Cardiac septum (tissue), 1 donor: ENCODE results near the gene RHOBTB3. TPM values are rescaled to one million over a fixed set of nuclear protein-coding genes. Genes with fewer than 3 reads are reported as not detected.

Source experiments
- DNase-seq: peaks from one replicate; pipeline ENCODE4 v3.0.0-alpha.2; 2020; ENCODE audit warnings: low spot score
- intact Hi-C: fragments of 100-400 bp; cut with DNase I; formaldehyde crosslinking; loops from one replicate; pipeline ENCODE4 v1.14.0; 2022
- total RNA-seq: library from RNA; stranded (reverse); fragmentation: NEBNext Ultra II Directional; extraction: Animal tissue kit (Norgen Biotek cat#: 25700); gene quantifications from one replicate; pipeline ENCODE4 v1.2.1, GENCODE V29; 2021
- donor health status: DM: no; HTN: no; CAD: no.

RHOBTB3 gene
- total RNA-seq, 1 donor from 2014 or later, result 79.0 TPM

GRCh38 chr5:95754545-95754944 is 23.4 kb downstream of the RHOBTB3 start:
- no peak for DNase-seq
- intact Hi-C loops, result no loop called here

DNA sequence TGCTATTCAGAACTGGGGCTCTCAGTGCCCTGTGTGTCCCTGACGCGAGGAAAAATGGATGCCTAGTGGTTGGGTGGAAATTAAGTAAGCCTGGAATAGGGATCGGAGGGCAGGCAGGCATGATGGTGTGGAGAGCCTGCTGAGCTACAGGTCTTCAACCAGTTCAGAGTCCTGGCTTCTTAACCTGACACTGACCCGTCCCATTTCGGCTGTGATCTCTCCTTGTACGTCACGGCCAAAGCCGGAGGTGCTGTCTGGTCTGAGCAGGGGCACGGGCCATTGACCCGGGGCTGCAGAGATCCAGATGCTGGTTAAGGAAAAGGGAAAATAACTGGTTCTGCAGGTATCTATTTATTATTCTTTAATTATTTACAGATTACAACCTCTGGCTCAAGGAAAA is 27.9 kb downstream of the RHOBTB3 start:
- intact Hi-C loops, result no loop called here
- DNase-seq, result no peak

DNA sequence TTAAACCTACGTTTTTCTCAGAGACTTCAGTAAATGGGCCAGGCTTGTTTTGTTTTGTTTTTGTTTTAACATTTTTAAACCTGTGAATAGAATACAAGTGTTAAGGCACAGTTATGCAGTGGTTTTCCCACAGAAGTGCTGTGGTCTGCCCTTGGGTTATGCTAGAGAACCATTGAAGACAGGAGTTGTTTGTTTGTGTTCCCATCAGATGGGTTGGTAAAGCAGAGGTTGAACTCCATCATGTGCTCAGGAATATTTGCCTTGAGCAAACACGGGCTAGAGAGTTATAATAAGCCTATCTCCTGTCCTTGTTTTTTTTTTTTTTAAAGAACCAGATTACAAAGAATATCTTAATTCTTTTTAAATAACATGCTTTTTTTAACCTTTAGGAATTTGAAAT is 28.5 kb downstream of the RHOBTB3 start:
- intact Hi-C loops, result no loop called here
- no peak for DNase-seq

- DNase-seq, result no peak
- intact Hi-C loops, result no loop called here
Observed at GRCh38 chr5:95760273-95761191, 29.4 kb downstream of the RHOBTB3 start.

GRCh38 chr5:95761771-95762651 is 30.9 kb downstream of the RHOBTB3 start:
- intact Hi-C loops, result no loop called here
- no peak for DNase-seq

GRCh38 chr5:95762652-95763041 is 31.5 kb downstream of the RHOBTB3 start:
- DNase-seq, result no peak
- intact Hi-C loops, result no loop called here

DNA sequence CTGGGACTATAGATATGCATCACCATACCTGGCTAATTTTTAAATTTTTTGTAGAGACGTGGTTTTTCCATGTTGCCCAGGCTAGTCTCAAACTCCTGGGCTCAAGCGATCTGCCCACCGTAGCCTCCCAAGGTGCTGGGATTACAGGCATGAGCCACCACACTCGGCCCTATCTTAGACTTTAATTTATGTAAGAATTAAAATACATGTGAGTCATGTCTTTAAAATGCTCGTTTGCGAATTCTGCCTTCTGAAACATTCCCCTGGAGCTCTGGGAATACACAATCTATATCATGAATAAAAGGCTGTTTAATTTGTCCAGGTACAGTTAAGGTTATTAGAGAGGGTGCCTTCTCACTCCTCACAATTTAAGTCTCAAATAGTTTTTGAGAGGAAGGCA is 32.8 kb downstream of the RHOBTB3 start:
- no peak for DNase-seq
- intact Hi-C loops, result no loop called here

DNA sequence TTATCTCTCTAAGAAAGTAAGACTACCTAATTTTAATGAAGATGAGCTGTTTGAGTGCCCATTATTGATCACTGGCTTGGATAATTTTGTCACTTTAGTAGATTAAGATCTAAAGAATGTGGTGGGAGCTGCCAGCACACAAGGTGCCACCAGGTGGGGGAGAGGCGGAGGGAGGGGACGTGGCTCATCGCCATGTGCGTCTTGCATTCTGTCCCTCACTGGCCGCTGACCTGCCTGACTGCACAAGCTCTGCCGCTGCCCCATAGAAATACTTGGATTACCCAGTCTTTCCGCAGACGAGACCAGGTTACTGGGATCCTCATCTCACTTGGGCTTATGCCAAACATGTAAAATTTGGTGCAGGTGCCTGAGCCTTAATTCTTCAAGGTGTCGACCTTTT is 37.6 kb downstream of the RHOBTB3 start:
- DNase-seq, result no peak
- intact Hi-C loops, result no loop called here

- intact Hi-C loops, result no loop called here
- DNase-seq, result no peak
Observed at GRCh38 chr5:95770830-95771708, 39.9 kb downstream of the RHOBTB3 start.

GRCh38 chr5:95771892-95772291 is 40.8 kb downstream of the RHOBTB3 start:
- intact Hi-C loops, result no loop called here

DNA sequence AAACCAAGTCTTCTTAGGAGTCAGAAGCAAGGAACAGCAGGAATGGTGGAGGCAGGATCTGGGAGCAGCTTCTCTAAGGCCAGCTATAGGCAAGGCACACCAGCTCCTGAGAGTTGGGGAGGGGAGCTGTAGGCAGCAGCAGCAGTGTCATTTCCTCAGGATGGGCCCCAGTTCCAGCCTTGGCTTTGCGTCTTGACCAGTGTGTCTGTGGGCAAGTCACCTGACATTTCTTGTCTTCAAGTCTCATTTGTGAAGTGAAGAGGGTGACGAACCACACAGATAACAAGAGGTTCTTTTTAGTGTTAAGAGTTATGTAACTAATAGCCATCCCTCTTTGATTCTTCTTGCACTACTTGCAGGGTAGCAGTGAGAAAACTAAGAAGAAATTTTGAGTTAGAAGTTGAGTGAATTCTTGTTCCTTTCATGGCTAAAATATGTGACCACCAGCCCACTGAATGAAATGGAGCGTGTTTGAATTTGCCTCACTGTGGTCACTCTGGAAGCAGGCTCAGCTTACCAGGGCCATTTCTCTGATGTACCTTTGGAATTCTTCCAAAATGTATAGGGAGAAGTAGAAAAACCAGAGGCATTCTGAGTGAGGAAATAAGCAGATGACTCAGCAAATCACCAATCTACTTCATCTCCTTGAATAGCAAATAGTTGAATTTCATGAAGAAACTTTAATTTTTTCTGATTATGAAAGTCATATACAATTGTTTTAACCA is 42.4 kb downstream of the RHOBTB3 start:
- intact Hi-C loops, result no loop called here
- DNase-seq, result no peak

More at GRCh38 chr5:95771892-95772291, 40.8 kb downstream of the RHOBTB3 start:
- no peak for DNase-seq

DNA sequence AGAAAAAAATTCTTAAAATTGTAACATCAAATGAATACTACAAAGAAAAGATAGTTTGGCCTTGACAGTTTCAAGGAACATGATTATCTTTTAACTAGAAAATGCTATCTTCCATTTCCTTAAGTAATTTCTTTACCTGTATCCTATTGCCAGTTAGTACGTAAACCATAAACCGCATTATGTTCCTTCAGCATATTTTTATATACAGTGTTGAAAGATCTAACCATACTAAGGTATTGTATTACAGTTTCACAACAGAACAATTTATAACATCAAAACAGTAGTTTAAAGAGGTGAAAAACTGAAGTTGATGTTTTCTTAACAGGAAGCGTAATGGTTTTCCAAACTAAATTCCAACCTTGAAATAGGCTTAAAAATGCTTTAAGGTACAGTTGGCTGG is 46.3 kb downstream of the RHOBTB3 start:
- DNase-seq, result no peak
- intact Hi-C loops, result no loop called here

DNA sequence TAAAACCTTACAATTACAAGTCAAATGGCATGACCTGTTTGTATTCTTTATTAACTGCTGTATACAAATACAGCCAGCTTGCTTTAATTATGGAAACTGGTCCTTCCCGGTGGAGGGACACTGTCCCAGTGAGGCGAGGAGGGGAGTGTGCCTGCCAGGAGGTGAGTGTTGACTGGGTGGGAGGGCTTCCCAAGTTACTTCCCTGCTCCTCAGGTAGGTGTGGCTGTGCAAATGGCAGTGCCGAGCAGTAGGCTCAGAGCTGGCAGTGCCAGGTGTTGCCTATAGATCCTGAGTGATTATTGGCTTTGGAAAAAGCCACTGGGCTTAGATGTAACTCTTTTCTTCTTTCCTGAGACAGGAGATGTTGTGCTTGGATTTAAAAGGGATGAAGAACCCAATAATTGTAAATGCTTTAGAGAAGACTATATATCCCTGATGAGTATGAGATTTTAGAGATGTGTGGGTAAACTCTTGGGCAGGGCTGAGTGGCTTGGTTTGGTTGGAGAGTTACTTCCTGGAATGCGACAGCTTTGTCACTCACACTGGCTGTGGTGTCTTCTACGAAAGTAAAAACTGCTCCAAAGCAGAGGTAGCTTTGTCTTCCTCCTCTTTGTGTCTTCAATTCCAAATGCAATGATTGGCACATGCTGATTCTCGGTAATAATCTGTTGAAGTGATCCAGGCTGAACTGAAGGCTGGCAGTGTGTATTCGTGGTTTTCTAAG is 47.7 kb downstream of the RHOBTB3 start:
- intact Hi-C loops, result no loop called here
- no peak for DNase-seq

DNA sequence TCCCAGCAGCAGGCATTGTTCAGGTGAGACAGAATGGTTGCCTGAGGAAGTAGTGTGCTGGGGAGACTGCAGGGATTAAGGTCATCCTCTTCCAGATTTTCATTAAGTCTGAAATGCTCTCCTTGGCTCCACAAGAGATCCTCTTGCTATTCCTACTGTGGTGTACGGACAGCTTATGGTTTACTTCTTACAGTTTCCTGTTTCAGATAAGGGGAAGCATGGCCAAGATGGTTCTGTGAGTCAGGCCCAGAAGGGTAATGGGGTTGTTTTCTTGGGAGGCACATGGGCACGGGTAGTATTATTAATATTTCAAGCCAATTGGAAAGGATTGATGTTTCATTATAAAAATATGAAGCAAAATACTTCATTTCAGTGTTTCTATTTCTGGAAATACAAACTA is 48.5 kb downstream of the RHOBTB3 start:
- intact Hi-C loops, result loop anchor here (5.0 kb wide), 1 partner anchor 132 kb away; the partner anchor contains the start of gene RFESD
- no peak for DNase-seq

DNA sequence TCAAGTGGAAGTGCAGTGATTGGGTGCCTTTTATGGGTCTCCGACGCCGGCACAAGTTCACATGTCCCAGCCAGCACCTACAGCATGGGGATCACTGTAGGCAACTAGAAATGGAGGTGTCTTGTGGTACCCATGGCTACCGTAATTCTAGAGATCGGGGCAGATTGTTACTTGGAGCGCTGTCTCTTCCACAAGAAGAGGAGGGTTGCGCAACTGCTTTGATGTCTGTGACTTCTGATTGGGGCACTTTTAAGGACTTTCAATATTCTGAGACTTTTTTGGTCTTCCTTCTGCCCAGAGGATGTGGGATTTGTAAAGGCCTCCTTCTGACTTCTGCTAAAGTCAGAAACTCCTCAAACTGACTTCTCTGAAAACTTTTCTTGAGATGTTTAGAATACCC is 49.5 kb downstream of the RHOBTB3 start:
- no peak for DNase-seq
- intact Hi-C loops, result loop anchor here (5.0 kb wide), 1 partner anchor 133 kb away; the partner anchor contains the start of gene RFESD

DNA sequence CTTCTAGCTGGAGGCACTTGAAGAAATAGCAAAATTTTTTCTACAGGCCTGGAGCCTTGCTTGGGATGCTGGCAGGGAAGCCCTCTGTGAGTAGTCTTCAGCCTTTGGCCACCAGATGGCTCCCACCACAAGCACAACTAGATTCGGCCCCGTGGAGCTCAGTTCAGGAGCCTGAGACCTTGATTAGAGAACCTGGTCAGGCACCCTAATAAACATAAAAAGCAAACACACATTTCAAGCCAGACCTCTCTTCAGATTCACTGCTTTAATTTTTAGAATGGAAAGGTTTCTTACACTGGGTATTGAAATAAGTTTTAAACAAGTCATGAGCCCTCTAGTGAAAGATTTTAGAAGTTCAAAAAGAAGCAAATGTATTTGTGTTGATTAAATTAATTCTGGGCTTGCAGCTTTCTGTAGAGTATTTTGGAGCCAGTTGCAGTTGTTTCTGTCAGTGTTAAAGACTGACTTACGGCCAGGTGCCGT is 50.0 kb downstream of the RHOBTB3 start:
- intact Hi-C loops, result loop anchor here (1.0 to 5.0 kb wide), 3 partner anchors 66 to 134 kb away; partner anchors contain the start of gene RFESD
- peak; percentile 91 for DNase-seq

GRCh38 chr5:95782181-95782580 is 51.0 kb downstream of the RHOBTB3 start:
- intact Hi-C loops, result loop anchor here (5.0 kb wide), 1 partner anchor 135 kb away; the partner anchor contains the start of gene RFESD
- no peak for DNase-seq

- intact Hi-C loops, result loop anchor here (5.0 kb wide), 1 partner anchor 136 kb away; the partner anchor contains the start of gene RFESD
- no peak for DNase-seq
Observed at GRCh38 chr5:95783661-95784060, 52.5 kb downstream of the RHOBTB3 start.
